IMR-90 (cell line): ENCODE data around the gene PADI2. TPM values are rescaled to one million over a fixed set of nuclear protein-coding genes. Genes with fewer than 3 reads are reported as not detected.

Experiments used
- ATAC-seq: fragments of 200-7000 bp; cut with Tn5 transposase; 2 replicates; pipeline ENCODE4 v1.9.1; 2020; ENCODE audit warnings: low read depth, mild to moderate bottlenecking, moderate library complexity
- BruUV-seq: library from RNA; stranded (reverse); fragments of 400-500 nt; replicated peaks from 2 replicates; lab custom pipeline; 2021; lab: Mats Ljungman, UMichigan
- CTCF ChIA-PET: fragments of 300-600 bp; formaldehyde crosslinking; extraction: SDS; loops from one replicate; lab custom pipeline; 2021; ENCODE audit warnings: antibody characterized with exemption; lab: Yijun Ruan, JAX
- POLR2A ChIA-PET: fragments of 300-600 bp; sonication (Branson Sonifier 250); formaldehyde crosslinking; loops from one replicate; lab custom pipeline; 2022; ENCODE audit warnings: antibody characterized with exemption; ENCODE audit not compliant: unreplicated experiment; lab: Charles Lee
- DNase-seq: peaks from one replicate; pipeline ENCODE4 v3.0.0; 2013
- H2AFZ ChIP-seq: replicated peaks from 2 replicates; pipeline ENCODE3; 2013; ENCODE audit warnings: low read length, mild to moderate bottlenecking; ENCODE audit not compliant: poor library complexity
- H2AK5ac ChIP-seq: 2 replicates; pipeline ENCODE4 v1.6.1; 2013; ENCODE audit warnings: low read depth, low read length, inconsistent platforms
- H2AK9ac ChIP-seq: replicated peaks from 2 replicates; pipeline ENCODE3; 2013; ENCODE audit warnings: mild to moderate bottlenecking, low read depth, low read length, moderate library complexity; ENCODE audit not compliant: poor library complexity
- H2BK120ac ChIP-seq: 2 replicates; pipeline ENCODE4 v1.6.1; 2013; ENCODE audit warnings: low read depth, low read length, inconsistent platforms
- H2BK15ac ChIP-seq: 3 replicates; pipeline ENCODE4 v1.6.1; 2013; ENCODE audit warnings: low read depth, low read length, inconsistent platforms
- H2BK20ac ChIP-seq: 2 replicates; pipeline ENCODE4 v1.6.1; 2013; ENCODE audit warnings: low read depth, mild to moderate bottlenecking, inconsistent platforms, low read length, moderate library complexity
- H2BK5ac ChIP-seq: 2 replicates; pipeline ENCODE4 v1.6.1; 2013; ENCODE audit warnings: mild to moderate bottlenecking, low read depth, low read length, inconsistent platforms; ENCODE audit not compliant: poor library complexity, severe bottlenecking
- H3K14ac ChIP-seq: replicated peaks from 2 replicates; pipeline ENCODE4 v1.6.1; 2013; ENCODE audit warnings: low read depth, low read length, inconsistent platforms
- H3K18ac ChIP-seq: 2 replicates; pipeline ENCODE4 v1.6.1; 2013; ENCODE audit warnings: low read depth, low read length, control low read depth
- H3K23ac ChIP-seq: 2 replicates; pipeline ENCODE4 v1.6.1; 2013; ENCODE audit warnings: low read depth, low read length, inconsistent platforms
- H3K27ac ChIP-seq: 2 replicates; pipeline ENCODE4 v1.5.1; 2013; ENCODE audit warnings: mild to moderate bottlenecking, control low read depth, low read length; ENCODE audit not compliant: insufficient read depth
- H3K27me3 ChIP-seq: 2 replicates; pipeline ENCODE4 v1.6.1; 2013; ENCODE audit warnings: low read length; ENCODE audit not compliant: control insufficient read depth, insufficient read depth
- H3K36me3 ChIP-seq: 2 replicates; pipeline ENCODE4 v1.6.1; 2013; ENCODE audit warnings: low read length, mixed read lengths; ENCODE audit not compliant: control insufficient read depth, insufficient read depth
- H3K4ac ChIP-seq: 2 replicates; pipeline ENCODE4 v1.6.1; 2013; ENCODE audit warnings: low read depth, low read length, inconsistent platforms
- H3K4me1 ChIP-seq: 2 replicates; pipeline ENCODE4 v1.6.1; 2013; ENCODE audit warnings: low read length, mixed read lengths; ENCODE audit not compliant: control insufficient read depth, insufficient read depth
- H3K4me2 ChIP-seq: 2 replicates; pipeline ENCODE4 v1.6.1; 2013; ENCODE audit warnings: low read depth, mild to moderate bottlenecking, control low read depth, low read length, moderate library complexity
- H3K4me3 ChIP-seq: 2 replicates; pipeline ENCODE4 v1.5.1; 2013; ENCODE audit warnings: low read depth, mild to moderate bottlenecking, control low read depth, low read length, moderate library complexity; ENCODE audit not compliant: insufficient read depth
- H3K56ac ChIP-seq: 2 replicates; pipeline ENCODE4 v1.6.1; 2013; ENCODE audit warnings: low read length, inconsistent platforms; ENCODE audit not compliant: insufficient read depth; ENCODE audit errors: extremely low read depth
- H3K79me1 ChIP-seq, 2 experiments: 2 replicates each; pipeline ENCODE4 v1.6.1; 2013; ENCODE audit warnings: low read length in 2 of 2, inconsistent platforms in 1 of 2, low read depth in 1 of 2
- H3K9ac ChIP-seq: 2 replicates; pipeline ENCODE4 v1.6.1; 2013; ENCODE audit warnings: low read depth, low read length, control low read depth
- H3K9me1 ChIP-seq: 2 replicates; pipeline ENCODE4 v1.6.1; 2013; ENCODE audit warnings: low read length, inconsistent platforms; ENCODE audit not compliant: insufficient read depth
- H3K9me3 ChIP-seq: 2 replicates; pipeline ENCODE4 v1.6.1; 2013; ENCODE audit warnings: low read length; ENCODE audit not compliant: control insufficient read depth, insufficient read depth
- H4K20me1 ChIP-seq: 2 replicates; pipeline ENCODE4 v1.6.1; 2013; ENCODE audit warnings: low read length, inconsistent platforms; ENCODE audit not compliant: insufficient read depth
- H4K5ac ChIP-seq: 2 replicates; pipeline ENCODE4 v1.6.1; 2013; ENCODE audit warnings: mild to moderate bottlenecking, low read depth, low read length, control low read depth
- H4K8ac ChIP-seq, 2 experiments: 2 replicates each; pipeline ENCODE4 v1.6.1; 2013; ENCODE audit warnings: low read depth in 2 of 2, low read length in 2 of 2, control low read depth in 1 of 2, inconsistent platforms in 1 of 2
- H4K91ac ChIP-seq: 2 replicates; pipeline ENCODE4 v1.6.1; 2013; ENCODE audit warnings: low read depth, low read length, inconsistent platforms; ENCODE audit not compliant: insufficient read depth
- MAZ ChIP-seq: IDR thresholded peaks from 2 replicates; pipeline ENCODE4 v1.6.1; 2012; ENCODE audit warnings: low read depth, mild to moderate bottlenecking, low read length, improper control_type of control experiment, moderate library complexity, borderline replicate concordance
- RCOR1 ChIP-seq: IDR thresholded peaks from 2 replicates; pipeline ENCODE4 v1.6.1; 2012; ENCODE audit warnings: mild to moderate bottlenecking, low read length, improper control_type of control experiment; ENCODE audit not compliant: insufficient replicate concordance
- WGBS, 2 experiments: methylation state at CpG; one replicate each; pipeline versions ENCODE4 v1.1.5 to v1.1.7; 2013; ENCODE audit warnings: missing lambda C conversion rate in 2 of 2; ENCODE audit not compliant: insufficient read length in 1 of 2; ENCODE audit errors: extremely low coverage in 2 of 2; 5-methylcytosine and 5-hydroxymethylcytosine counted together
- dilution Hi-C: fragments of 300-500 bp; cut with HindIII; formaldehyde crosslinking; loops from one replicate; pipeline ENCODE4 v1.14.3; 2018; ENCODE audit warnings: low sequenced_read_pairs; ENCODE audit not compliant: unreplicated experiment
- in situ Hi-C: fragments of 300-500 bp; cut with MboI; formaldehyde crosslinking; loops from 3 replicates; pipeline ENCODE4 v1.14.3; 2019; ENCODE audit warnings: low sequenced_read_pairs, inconsistent platforms, mixed read lengths
- intact Hi-C: fragments of 100-400 bp; cut with micrococcal nuclease; formaldehyde crosslinking; loops from 2 replicates; pipeline ENCODE4 v1.10.0; 2022
- polyA plus RNA-seq, 3 experiments: library from polyadenylated mRNA; depleted of rRNA; stranded (reverse); fragments of >200 nt; gene quantifications; 2 replicates each; pipeline ENCODE4 v1.2.3, GENCODE V29; 2012; ENCODE audit warnings: low replicate concordance in 1 of 3
- total RNA-seq: library from RNA; depleted of rRNA; stranded (reverse); fragments of >200 nt; gene quantifications from 2 replicates; pipeline ENCODE4 v1.2.3, GENCODE V29; 2012
- TF ChIP-seq, protein P1 (sequence below): fragments of 150-350 bp; IDR thresholded peaks from 2 replicates; pipeline ENCODE4 v1.6.1; 2017; ENCODE audit warnings: mild to moderate bottlenecking, antibody characterized with exemption, low read length, low read depth

Gene PADI2
- total and polyA plus RNA-seq, 2 of the 4 experiments (the other 2 are of a cell fraction), result not detected

DNA sequence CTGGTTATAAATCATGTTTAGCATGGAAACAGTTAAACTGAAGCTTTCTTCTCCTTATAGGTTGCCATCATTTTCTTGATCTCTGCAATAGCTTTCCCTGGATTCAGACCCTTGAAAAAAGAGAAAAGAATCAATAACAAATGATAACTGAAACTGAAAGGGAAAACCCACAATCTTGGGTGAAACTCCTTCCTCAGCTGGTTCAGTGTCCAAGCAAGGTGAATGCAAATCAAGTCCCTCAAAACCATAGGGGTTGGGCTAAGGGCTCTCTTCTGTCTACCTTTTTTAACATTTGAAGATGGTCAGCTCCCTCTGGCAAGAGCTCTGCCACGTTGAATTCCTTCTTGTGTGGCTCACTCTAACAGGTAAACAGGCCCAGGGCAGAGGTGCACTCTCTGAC is 100.4 kb downstream of the PADI2 start:
- Histone ChIP-seq H3K4me1 (peaks cover 3% of the 10 kb centered on the region; the same call in 1 of the 2 replicates), H3K36me3 (peaks cover 45% of the 10 kb centered on the region), H3K9me3 (no peaks in the 10 kb centered on the region), H3K4me3 (no peak overlapping the region), H2AK9ac (no peak overlapping the region), H2BK5ac (no peak overlapping the region), H4K8ac (no peak overlapping the region), H3K79me1 (no peaks in the 10 kb centered on the region), H3K4ac (no peak overlapping the region), H3K9me1 (no peaks in the 10 kb centered on the region; the same call in 1 of the 2 replicates), H3K56ac (no peak overlapping the region), H4K20me1 (no peaks in the 10 kb centered on the region), H2BK20ac (no peak overlapping the region), H3K27ac (no peak overlapping the region), H3K9ac (no peak overlapping the region), H3K4me2 (no peak overlapping the region), H4K91ac (no peak overlapping the region), H4K5ac (no peak overlapping the region), H3K27me3 (no peaks in the 10 kb centered on the region), H2BK120ac (no peak overlapping the region), H3K23ac (no peak overlapping the region), H2BK15ac (no peak overlapping the region), H2AK5ac (no peak overlapping the region), H3K18ac (no peak overlapping the region), H2AFZ (no peak overlapping the region), H3K14ac (no peak overlapping the region)
- no peak for ATAC-seq
- dilution Hi-C loops, result no loop called here
- no peak for TF ChIP-seq MAZ
- TF ChIP-seq, protein P1, sequence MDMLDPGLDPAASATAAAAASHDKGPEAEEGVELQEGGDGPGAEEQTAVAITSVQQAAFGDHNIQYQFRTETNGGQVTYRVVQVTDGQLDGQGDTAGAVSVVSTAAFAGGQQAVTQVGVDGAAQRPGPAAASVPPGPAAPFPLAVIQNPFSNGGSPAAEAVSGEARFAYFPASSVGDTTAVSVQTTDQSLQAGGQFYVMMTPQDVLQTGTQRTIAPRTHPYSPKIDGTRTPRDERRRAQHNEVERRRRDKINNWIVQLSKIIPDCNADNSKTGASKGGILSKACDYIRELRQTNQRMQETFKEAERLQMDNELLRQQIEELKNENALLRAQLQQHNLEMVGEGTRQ, result no peak
- no peak for TF ChIP-seq RCOR1
- no TSS peak for BruUV-seq
- CTCF ChIA-PET, result no interaction called here
- no peak for DNase-seq
- POLR2A ChIA-PET, result no interaction called here
- 17% methylated on average over 1 of the region's 1 CpG; no CpG with 5 or more reads in 1 of the 2 experiments for WGBS, 2 experiments
- in situ Hi-C loops, result no loop called here
- intact Hi-C loops, result no loop called here
